ENCODE results near the gene TAS1R2. TPM values are rescaled to one million over a fixed set of nuclear protein-coding genes. Genes with fewer than 3 reads are reported as not detected.

TAS1R2 gene
- total RNA-seq, 1 donor from 2014 or later = not detected

DNA sequence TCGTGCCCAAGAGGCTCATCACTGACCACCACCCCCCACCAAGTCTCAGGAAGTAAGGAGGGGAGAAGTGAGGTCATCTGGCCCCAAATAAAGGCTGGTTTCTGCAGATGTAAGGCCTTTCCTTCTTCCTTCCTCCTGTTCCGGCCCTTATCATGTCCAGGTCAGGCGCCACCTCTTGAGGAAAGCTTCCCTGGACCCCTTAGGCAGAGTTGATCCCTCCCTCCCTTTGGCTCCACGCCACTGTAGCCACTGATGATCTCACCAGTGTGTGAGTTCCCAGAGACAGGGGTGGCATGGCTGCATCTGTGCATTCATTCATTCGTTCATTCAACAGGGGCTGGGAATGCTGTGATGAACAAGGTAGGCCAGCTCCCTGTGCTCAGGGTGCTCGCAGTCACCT, 59.2 kb downstream of the TAS1R2 start:
- TF ChIP-seq, protein P1, sequence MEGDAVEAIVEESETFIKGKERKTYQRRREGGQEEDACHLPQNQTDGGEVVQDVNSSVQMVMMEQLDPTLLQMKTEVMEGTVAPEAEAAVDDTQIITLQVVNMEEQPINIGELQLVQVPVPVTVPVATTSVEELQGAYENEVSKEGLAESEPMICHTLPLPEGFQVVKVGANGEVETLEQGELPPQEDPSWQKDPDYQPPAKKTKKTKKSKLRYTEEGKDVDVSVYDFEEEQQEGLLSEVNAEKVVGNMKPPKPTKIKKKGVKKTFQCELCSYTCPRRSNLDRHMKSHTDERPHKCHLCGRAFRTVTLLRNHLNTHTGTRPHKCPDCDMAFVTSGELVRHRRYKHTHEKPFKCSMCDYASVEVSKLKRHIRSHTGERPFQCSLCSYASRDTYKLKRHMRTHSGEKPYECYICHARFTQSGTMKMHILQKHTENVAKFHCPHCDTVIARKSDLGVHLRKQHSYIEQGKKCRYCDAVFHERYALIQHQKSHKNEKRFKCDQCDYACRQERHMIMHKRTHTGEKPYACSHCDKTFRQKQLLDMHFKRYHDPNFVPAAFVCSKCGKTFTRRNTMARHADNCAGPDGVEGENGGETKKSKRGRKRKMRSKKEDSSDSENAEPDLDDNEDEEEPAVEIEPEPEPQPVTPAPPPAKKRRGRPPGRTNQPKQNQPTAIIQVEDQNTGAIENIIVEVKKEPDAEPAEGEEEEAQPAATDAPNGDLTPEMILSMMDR (IDR thresholded peaks at IDR 0.05; ENCODE audit: insufficient read depth, low read depth, low read length) = no peak
- TF ChIP-seq EZH2 (IDR thresholded peaks at IDR 0.05; ENCODE audit: insufficient read depth, low read length) = no peak
- Histone ChIP-seq H4K20me1 (ENCODE audit: insufficient read depth, low read length) (no peaks in the 10 kb centered on the region), H3K4me2 (ENCODE audit: low read length) (no peak overlapping the region), H3K27ac (ENCODE audit: low read depth, low read length) (no peak overlapping the region), H3K27me3 (ENCODE audit: insufficient read depth, low read length) (peaks cover 3% of the 10 kb centered on the region), H3K36me3 (ENCODE audit: insufficient read depth, low read length) (no peaks in the 10 kb centered on the region), H3K4me3 (ENCODE audit: insufficient read depth, low read depth, low read length) (no peak overlapping the region), H3K9ac (ENCODE audit: low read length) (no peak overlapping the region), H3K9me3 (ENCODE audit: insufficient read depth, low read depth, low read length) (no peaks in the 10 kb centered on the region), H3K4me1 (ENCODE audit: insufficient read depth, low read length) (no peaks in the 10 kb centered on the region), H3K79me2 (ENCODE audit: insufficient read depth, low read length) (no peaks in the 10 kb centered on the region), H2AFZ (ENCODE audit: low read depth, low read length) (no peak overlapping the region)
- no peak for FAIRE-seq
- H3K9me3 Mint-ChIP-seq (ENCODE audit: unreplicated experiment) = no peaks in the 10 kb centered on the region
- H3K27me3 Mint-ChIP-seq (ENCODE audit: low read depth, unreplicated experiment) = peaks cover 35% of the 10 kb centered on the region
- H3K36me3 Mint-ChIP-seq (ENCODE audit: low read depth, unreplicated experiment) = no peaks in the 10 kb centered on the region
- no peak overlapping the region for H3K4me3 Mint-ChIP-seq (ENCODE audit: unreplicated experiment)
- no peaks in the 10 kb centered on the region for H3K4me1 Mint-ChIP-seq (ENCODE audit: low read depth, unreplicated experiment)
- DNase-seq (ENCODE audit: low read depth) = no peak
- H3K27ac Mint-ChIP-seq (ENCODE audit: unreplicated experiment) = no peak overlapping the region

DNA sequence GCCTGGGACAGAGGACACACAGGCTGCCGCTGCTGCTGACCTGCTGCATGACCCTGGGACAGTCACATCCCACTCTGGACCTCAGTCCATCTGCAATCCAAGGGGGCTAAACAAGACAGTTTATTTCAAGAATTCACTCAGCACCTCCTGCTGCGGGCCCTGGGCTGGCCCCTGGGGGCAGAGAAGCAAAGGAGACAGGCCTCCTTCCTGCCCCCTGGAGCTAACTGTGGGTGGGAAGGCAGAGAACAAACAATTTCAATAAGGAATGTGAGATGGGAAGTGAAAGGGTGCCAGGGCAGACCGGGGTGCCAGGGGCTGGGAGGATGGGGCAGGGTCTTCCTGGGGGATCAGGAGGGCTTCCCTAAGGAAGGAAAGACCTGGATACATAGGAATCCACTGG, 60.0 kb downstream of the TAS1R2 start:
- no peaks in the 10 kb centered on the region for H3K9me3 ChIP-seq (ENCODE audit: insufficient read depth, low read depth, low read length)
- H3K4me1 ChIP-seq (ENCODE audit: insufficient read depth, low read length) = no peaks in the 10 kb centered on the region
- no peaks in the 10 kb centered on the region for H3K79me2 ChIP-seq (ENCODE audit: insufficient read depth, low read length)
- no peak for TF ChIP-seq EZH2 (IDR thresholded peaks at IDR 0.05; ENCODE audit: insufficient read depth, low read length)
- TF ChIP-seq, protein P1 (IDR thresholded peaks at IDR 0.05; ENCODE audit: insufficient read depth, low read depth, low read length) = no peak
- H3K27ac ChIP-seq (ENCODE audit: low read depth, low read length) = no peak overlapping the region
- H2AFZ ChIP-seq (ENCODE audit: low read depth, low read length) = no peak overlapping the region
- H3K27me3 ChIP-seq (ENCODE audit: insufficient read depth, low read length) = peaks cover 3% of the 10 kb centered on the region
- no peak overlapping the region for H3K4me3 ChIP-seq (ENCODE audit: insufficient read depth, low read depth, low read length)
- no peaks in the 10 kb centered on the region for H3K36me3 ChIP-seq (ENCODE audit: insufficient read depth, low read length)
- Mint-ChIP-seq H3K4me1 (ENCODE audit: low read depth, unreplicated experiment) (no peaks in the 10 kb centered on the region), H3K9me3 (ENCODE audit: unreplicated experiment) (no peaks in the 10 kb centered on the region), H3K36me3 (ENCODE audit: low read depth, unreplicated experiment) (no peaks in the 10 kb centered on the region), H3K27ac (ENCODE audit: unreplicated experiment) (no peak overlapping the region), H3K27me3 (ENCODE audit: low read depth, unreplicated experiment) (peaks cover 34% of the 10 kb centered on the region), H3K4me3 (ENCODE audit: unreplicated experiment) (no peak overlapping the region)
- no peak for FAIRE-seq
- DNase-seq (ENCODE audit: low read depth) = no peak
- no peaks in the 10 kb centered on the region for H4K20me1 ChIP-seq (ENCODE audit: insufficient read depth, low read length)
- no peak overlapping the region for H3K4me2 ChIP-seq (ENCODE audit: low read length)
- H3K9ac ChIP-seq (ENCODE audit: low read length) = no peak overlapping the region

DNA sequence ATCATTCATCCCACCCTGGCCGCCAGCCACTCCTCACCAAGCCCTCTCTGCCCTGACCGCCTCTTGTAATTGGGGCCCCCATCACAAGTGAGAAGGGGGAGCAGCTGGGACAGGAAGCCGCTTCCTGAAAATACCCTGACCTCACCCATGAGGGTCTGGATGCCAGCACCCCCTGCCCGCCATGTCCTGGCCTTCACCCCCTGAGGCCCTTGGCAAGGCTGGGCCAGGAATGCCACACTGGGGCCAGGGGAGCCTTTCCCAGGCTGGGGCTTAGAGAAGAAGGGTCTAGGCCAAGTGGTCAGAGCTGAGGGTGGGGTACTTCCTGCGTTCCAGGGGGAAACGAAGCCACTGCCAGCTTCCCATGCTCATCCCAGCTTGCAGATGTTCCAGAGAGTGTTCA, 60.5 kb downstream of the TAS1R2 start:
- Histone ChIP-seq H3K4me1 (ENCODE audit: insufficient read depth, low read length) (no peaks in the 10 kb centered on the region), H3K4me2 (ENCODE audit: low read length) (no peak overlapping the region), H3K27me3 (ENCODE audit: insufficient read depth, low read length) (peaks cover 3% of the 10 kb centered on the region), H3K79me2 (ENCODE audit: insufficient read depth, low read length) (no peaks in the 10 kb centered on the region), H2AFZ (ENCODE audit: low read depth, low read length) (no peak overlapping the region), H3K9me3 (ENCODE audit: insufficient read depth, low read depth, low read length) (no peaks in the 10 kb centered on the region), H3K27ac (ENCODE audit: low read depth, low read length) (no peak overlapping the region), H3K9ac (ENCODE audit: low read length) (no peak overlapping the region), H4K20me1 (ENCODE audit: insufficient read depth, low read length) (no peaks in the 10 kb centered on the region), H3K4me3 (ENCODE audit: insufficient read depth, low read depth, low read length) (no peak overlapping the region), H3K36me3 (ENCODE audit: insufficient read depth, low read length) (no peaks in the 10 kb centered on the region)
- DNase-seq (ENCODE audit: low read depth) = no peak
- no peaks in the 10 kb centered on the region for H3K9me3 Mint-ChIP-seq (ENCODE audit: unreplicated experiment)
- peaks cover 34% of the 10 kb centered on the region for H3K27me3 Mint-ChIP-seq (ENCODE audit: low read depth, unreplicated experiment)
- no peaks in the 10 kb centered on the region for H3K4me1 Mint-ChIP-seq (ENCODE audit: low read depth, unreplicated experiment)
- FAIRE-seq = no peak
- TF ChIP-seq, protein P1 (IDR thresholded peaks at IDR 0.05; ENCODE audit: insufficient read depth, low read depth, low read length) = no peak
- TF ChIP-seq EZH2 (IDR thresholded peaks at IDR 0.05; ENCODE audit: insufficient read depth, low read length) = no peak
- H3K36me3 Mint-ChIP-seq (ENCODE audit: low read depth, unreplicated experiment) = no peaks in the 10 kb centered on the region
- H3K27ac Mint-ChIP-seq (ENCODE audit: unreplicated experiment) = no peak overlapping the region
- no peak overlapping the region for H3K4me3 Mint-ChIP-seq (ENCODE audit: unreplicated experiment)
